B cell (primary cell): ENCODE measurements around the gene NMUR1.

ENCODE experiments used
- EZH2 ChIP-seq: IDR thresholded peaks from 2 replicates; pipeline ENCODE4 v1.6.1; 2012; ENCODE audit warnings: borderline replicate concordance, low read depth, mild to moderate bottlenecking, moderate library complexity, low read length; ENCODE audit not compliant: insufficient read depth, poor library complexity, severe bottlenecking
- TF ChIP-seq, protein P1 (sequence below): fragments of 200-600 bp; IDR thresholded peaks from one replicate; pipeline ENCODE4 v1.8.0; 2022; ENCODE audit warnings: antibody characterized with exemption, mild to moderate bottlenecking

DNA sequence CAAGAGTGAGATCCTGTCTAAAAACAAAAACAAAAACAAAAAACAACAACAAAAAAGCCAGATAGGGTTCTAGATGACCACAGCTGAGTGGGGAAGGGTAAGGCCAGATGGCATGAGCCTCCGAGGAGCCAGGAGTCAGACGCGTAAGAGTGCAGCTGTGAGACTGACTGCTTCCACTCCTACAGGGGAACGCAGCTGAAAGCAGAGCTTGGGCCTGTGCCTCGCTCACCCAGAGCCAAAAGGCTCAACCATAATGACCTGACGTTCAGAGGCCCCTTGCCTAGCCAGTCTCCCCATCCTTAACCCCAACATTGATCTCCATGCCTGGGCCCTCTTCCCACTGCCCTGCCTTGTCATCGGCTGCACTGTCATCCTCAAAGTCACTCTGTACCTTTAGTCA lies 39.4 kb downstream of the NMUR1 start:
- TF ChIP-seq, protein P1, sequence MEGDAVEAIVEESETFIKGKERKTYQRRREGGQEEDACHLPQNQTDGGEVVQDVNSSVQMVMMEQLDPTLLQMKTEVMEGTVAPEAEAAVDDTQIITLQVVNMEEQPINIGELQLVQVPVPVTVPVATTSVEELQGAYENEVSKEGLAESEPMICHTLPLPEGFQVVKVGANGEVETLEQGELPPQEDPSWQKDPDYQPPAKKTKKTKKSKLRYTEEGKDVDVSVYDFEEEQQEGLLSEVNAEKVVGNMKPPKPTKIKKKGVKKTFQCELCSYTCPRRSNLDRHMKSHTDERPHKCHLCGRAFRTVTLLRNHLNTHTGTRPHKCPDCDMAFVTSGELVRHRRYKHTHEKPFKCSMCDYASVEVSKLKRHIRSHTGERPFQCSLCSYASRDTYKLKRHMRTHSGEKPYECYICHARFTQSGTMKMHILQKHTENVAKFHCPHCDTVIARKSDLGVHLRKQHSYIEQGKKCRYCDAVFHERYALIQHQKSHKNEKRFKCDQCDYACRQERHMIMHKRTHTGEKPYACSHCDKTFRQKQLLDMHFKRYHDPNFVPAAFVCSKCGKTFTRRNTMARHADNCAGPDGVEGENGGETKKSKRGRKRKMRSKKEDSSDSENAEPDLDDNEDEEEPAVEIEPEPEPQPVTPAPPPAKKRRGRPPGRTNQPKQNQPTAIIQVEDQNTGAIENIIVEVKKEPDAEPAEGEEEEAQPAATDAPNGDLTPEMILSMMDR, result no peak
- no peak for TF ChIP-seq EZH2
